Measurements from ENCODE around the gene SSNA1.

SSNA1 gene, protein sequence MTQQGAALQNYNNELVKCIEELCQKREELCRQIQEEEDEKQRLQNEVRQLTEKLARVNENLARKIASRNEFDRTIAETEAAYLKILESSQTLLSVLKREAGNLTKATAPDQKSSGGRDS

DNA sequence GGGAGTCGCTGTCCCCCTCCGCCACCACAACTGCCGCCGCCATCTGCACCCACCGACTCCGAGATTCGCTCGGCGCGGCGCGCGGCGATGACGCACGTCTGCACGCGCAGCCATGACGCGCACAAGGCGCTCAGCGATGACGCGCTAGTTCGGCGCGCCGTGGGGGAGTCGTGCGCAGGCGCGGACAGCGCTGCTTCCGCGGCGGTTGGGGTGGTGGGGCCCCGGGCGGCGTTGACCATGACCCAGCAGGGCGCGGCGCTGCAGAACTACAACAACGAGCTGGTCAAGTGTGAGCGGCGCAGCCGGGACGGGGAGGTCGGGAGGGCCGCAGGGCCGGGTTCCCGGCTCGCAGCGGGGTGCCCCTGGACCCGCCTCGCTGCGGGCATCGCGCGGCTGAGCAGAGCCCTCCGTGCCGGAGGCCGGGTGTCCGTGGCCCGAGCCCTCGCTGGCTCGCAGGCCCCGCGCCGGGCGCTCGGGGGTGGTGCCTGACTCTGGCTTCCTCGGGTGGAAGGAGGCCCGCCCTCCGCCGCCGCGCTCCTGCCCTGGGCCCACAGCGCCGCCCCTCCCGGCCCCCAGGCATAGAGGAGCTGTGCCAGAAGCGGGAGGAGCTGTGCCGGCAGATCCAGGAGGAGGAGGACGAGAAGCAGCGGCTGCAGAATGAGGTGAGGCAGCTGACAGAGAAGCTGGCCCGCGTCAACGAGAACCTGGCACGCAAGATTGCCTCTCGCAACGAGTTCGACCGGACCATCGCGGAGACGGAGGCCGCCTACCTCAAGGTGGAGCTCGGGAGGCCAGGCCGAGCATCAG is at the start of gene SSNA1, which contains the start of gene ANAPC2:
Gene SSNA1 (plus strand): TSS at position 187 of the 807 bp plus-strand sequence. CDS start 51 bp downstream, at position 238.
Gene ANAPC2 (minus strand): TSS at position 71 of the 807 bp plus-strand sequence. CDS start 28 bp downstream, at position 43.
- peak within 1 kb of the TSS; percentile 99 for H3K27ac ChIP-seq
- TF ChIP-seq ZFX (IDR thresholded peaks at IDR 0.05; ENCODE audit: borderline replicate concordance): no peak
- TF ChIP-seq, protein P1, sequence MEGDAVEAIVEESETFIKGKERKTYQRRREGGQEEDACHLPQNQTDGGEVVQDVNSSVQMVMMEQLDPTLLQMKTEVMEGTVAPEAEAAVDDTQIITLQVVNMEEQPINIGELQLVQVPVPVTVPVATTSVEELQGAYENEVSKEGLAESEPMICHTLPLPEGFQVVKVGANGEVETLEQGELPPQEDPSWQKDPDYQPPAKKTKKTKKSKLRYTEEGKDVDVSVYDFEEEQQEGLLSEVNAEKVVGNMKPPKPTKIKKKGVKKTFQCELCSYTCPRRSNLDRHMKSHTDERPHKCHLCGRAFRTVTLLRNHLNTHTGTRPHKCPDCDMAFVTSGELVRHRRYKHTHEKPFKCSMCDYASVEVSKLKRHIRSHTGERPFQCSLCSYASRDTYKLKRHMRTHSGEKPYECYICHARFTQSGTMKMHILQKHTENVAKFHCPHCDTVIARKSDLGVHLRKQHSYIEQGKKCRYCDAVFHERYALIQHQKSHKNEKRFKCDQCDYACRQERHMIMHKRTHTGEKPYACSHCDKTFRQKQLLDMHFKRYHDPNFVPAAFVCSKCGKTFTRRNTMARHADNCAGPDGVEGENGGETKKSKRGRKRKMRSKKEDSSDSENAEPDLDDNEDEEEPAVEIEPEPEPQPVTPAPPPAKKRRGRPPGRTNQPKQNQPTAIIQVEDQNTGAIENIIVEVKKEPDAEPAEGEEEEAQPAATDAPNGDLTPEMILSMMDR (IDR thresholded peaks at IDR 0.05): peak; percentile 59

DNA sequence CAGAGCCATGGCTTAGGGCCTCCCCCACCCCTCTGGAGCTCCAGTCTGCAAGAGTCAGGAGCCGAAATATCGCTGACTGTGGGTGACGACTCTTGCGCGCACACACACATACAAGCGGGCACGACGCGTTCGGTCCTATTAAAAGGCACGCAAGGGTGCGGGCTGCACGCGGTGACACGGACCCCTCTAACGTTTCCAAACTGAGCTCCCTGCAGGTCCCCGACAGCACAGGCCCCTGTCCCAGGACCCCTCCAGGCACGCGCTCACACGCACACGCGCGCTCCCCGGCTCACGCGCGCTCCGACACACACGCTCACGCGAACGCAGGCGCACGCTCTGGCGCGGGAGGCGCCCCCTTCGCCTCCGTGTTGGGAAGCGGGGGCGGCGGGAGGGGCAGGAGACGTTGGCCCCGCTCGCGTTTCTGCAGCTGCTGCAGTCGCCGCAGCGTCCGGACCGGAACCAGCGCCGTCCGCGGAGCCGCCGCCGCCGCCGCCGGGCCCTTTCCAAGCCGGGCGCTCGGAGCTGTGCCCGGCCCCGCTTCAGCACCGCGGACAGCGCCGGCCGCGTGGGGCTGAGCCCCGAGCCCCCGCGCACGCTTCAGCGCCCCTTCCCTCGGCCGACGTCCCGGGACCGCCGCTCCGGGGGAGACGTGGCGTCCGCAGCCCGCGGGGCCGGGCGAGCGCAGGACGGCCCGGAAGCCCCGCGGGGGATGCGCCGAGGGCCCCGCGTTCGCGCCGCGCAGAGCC is 49.6 kb upstream of the SSNA1 start, which contains the start of gene GRIN1:
Gene GRIN1 (plus strand): TSS at position 433 of the 746 bp plus-strand sequence. CDS start 333 bp downstream, outside the sequence.
- H3K27ac ChIP-seq: no peak within 1 kb of the TSS; the same call in 1 of the 2 replicates
- TF ChIP-seq, protein P1 (IDR thresholded peaks at IDR 0.05): no peak
- no peak for TF ChIP-seq ZFX (IDR thresholded peaks at IDR 0.05; ENCODE audit: borderline replicate concordance)

DNA sequence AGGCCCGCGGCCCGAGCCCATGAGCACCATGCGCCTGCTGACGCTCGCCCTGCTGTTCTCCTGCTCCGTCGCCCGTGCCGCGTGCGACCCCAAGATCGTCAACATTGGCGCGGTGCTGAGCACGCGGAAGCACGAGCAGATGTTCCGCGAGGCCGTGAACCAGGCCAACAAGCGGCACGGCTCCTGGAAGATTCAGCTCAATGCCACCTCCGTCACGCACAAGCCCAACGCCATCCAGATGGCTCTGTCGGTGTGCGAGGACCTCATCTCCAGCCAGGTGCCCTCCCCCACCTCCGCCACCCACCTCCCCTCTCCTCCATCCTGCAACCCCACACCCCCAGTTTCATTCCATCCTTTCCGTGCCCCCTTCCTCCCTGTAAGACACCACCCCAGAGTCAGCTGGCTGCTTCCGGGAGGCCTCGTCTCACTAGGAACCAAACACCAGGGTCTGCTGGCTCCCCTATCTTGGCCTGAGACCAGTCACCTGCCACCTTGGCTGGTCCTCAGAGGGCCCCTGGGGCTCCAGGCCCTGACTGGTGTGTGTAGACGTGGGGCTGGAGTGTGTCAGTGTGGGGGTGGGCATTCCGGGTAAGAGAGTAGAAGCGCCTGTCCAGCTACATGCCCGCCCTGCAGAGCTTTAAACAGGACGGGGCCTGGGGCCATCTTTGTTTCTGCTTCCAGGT is 48.9 kb upstream of the SSNA1 start:
- TF ChIP-seq, protein P1 (IDR thresholded peaks at IDR 0.05): no peak
- TF ChIP-seq ZFX (IDR thresholded peaks at IDR 0.05; ENCODE audit: borderline replicate concordance): no peak
- H3K27ac ChIP-seq: no peak overlapping the region

DNA sequence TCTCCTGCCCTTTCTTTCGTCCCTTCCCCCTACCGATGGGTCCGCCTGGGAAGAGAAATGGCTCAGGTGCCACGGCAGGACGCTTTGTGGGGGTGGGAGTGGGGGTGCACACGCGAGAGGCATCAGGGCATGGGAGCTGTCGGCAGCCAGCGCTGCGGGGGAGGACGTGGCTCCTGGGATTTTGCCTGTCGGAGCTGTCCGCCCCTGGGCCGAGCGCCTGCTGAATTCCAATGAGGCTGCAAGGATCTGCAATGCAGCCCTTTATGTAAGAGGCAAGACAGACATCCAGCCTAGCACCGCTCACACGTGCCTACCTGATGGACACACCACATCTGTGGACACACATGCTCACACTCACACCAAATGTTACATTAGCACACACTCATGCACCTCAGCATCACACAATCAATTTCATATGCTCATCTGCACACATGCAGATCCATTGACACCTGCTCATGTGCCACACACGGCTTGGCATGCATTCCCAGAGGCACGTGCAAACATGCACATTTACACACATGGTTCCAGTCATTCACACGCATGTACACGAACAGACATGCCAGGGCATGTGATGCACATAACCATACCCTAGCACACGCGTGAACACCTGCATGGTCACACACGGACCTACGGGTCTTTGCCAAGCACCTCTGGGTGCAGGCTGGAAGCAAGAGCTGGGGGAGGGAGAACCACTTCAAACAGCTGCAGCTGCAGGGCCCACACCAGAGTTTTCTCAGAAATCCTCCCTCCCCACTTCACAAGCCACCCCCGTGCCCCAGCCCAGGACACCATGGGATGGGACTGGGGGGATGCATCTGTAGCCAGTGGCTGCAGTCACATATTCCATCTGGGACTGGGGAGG is 48.1 kb upstream of the SSNA1 start:
- H3K27ac ChIP-seq: no peak overlapping the region
- TF ChIP-seq ZFX (IDR thresholded peaks at IDR 0.05; ENCODE audit: borderline replicate concordance): no peak
- TF ChIP-seq, protein P1 (IDR thresholded peaks at IDR 0.05): no peak

DNA sequence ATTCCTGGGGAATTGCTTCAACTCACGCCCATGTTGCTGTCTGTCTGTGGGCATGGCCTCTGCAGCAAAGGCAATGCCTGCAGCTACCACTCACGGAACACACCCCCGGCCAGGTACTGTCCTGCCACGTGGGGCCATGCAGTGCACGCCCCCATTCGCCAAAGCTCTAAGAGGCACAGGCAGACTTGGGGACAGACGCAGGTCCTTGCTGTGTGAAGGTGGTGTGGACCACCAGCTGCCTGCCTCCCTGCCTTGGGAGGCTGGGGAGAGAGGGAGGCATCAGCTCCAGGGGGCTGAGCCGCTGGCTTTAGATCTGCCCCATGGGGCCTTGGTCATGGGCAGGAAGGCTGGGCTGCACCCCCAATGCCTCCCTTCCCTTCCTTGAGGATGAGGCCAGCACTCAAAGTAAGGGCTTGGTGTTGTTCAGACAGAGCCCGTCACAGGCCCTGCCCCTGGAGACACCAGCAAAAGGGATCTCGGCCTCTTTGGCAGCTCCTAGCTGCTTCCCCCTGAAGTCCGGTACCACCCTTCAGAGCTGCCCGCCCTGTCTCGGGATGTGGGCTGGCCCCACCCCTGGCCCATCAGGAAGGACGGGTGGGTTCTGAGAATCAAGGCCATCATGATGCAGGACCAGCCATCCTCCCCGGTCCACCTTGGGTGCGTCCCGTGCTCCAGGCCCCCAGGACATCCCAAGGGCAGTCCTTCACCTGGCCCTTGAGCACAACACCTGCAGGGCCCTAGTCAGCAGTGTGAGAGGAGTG is 47.2 kb upstream of the SSNA1 start:
- no peak for TF ChIP-seq ZFX (IDR thresholded peaks at IDR 0.05; ENCODE audit: borderline replicate concordance)
- no peak overlapping the region for H3K27ac ChIP-seq

DNA sequence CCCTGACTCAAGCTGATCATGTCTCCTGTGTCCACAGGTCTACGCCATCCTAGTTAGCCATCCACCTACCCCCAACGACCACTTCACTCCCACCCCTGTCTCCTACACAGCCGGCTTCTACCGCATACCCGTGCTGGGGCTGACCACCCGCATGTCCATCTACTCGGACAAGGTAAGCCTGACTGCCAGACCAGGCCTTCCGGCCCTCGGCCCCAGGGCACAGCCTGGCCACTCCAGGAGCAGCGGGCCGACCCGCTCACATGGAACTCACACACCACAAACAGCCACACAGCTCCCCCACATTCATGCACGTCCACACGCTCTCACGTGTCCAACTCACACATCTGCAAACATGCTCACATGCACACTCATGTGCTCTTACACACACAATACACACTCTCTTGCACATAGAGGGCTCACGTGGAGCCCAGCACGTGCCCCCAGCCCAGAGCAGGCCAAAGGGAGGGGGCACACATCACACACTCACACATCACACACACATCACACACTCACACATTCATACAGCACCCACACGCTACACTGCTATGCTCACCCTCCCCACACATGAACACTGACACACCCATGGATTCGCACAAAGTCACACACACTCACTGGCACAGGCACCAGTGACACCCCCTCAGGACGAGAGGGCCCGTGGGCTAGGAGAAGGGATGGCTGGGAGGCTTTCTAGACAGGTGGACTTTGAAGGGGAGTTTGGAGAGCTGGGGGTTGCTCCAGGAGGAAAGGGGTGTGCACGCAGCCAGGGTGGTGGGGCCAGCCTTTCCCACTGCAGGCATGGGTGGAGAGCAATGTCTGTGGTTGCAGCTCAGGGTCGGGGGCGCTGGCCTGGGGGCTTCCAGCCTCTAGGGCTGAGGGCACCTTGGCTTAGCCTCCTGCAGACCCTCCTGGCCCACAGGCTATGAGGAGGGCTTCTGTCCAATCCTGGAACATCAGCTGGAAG is 46.2 kb upstream of the SSNA1 start:
- no peak overlapping the region for H3K27ac ChIP-seq
- no peak for TF ChIP-seq ZFX (IDR thresholded peaks at IDR 0.05; ENCODE audit: borderline replicate concordance)
- TF ChIP-seq, protein P1 (IDR thresholded peaks at IDR 0.05): no peak
